HG03565 (cell line): ENCODE results near the gene MEG3.

Source experiments
- ATAC-seq: cut with Tn5 transposase; IDR thresholded peaks from one replicate; pipeline ENCODE4 v1.9.1; 2021; ENCODE audit warnings: mild to moderate bottlenecking, moderate library complexity; ENCODE audit not compliant: unreplicated experiment

Gene MEG3

GRCh38 chr14:100892496-100893227, 66.7 kb downstream of the MEG3 start:
- ATAC-seq, result no peak

DNA sequence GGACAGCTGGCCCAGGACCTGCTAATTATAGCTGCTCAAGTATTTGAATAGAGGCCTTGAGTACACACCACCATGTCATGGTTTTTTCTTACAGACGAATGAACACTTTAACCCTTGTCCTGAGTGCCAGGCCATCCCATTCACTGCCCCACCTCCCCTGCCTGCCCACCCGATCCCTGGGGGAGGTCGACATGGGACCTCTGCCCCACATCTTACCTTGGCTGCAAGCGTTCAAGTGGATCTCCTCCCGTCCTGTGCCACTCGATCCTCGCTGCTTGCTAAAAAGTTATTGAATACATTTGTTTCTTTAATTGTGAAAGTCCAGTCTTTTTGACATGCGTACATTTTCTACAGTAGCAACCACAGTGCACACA, 67.3 kb downstream of the MEG3 start:
- ATAC-seq, result no peak

- no peak for ATAC-seq
Measured at GRCh38 chr14:100893760-100894159, 67.8 kb downstream of the MEG3 start.

DNA sequence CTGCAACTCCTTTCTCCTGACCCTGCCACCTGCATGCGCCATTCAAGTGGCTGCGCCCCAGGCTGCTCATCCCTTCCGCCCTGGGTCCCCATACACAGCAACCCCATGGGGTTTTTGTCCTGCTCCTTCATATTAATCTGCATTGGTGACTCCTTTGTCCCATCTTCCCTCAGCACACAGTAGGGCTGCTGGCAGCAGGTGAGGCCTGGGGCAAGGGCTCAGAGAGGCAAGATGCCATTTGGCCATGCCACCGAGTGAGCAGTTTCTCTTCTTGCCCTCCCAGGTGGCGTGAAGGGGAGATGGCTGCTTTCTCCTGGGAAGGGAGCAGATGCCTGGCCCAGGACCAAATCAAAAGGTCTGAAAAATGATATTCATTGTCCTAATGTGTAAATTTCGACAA, 68.5 kb downstream of the MEG3 start:
- no peak for ATAC-seq

GRCh38 chr14:100895411-100895810, 69.5 kb downstream of the MEG3 start:
- no peak for ATAC-seq

- no peak for ATAC-seq
Measured at GRCh38 chr14:100896369-100897060, 70.6 kb downstream of the MEG3 start.

GRCh38 chr14:100898465-100898864, 72.5 kb downstream of the MEG3 start:
- no peak for ATAC-seq

DNA sequence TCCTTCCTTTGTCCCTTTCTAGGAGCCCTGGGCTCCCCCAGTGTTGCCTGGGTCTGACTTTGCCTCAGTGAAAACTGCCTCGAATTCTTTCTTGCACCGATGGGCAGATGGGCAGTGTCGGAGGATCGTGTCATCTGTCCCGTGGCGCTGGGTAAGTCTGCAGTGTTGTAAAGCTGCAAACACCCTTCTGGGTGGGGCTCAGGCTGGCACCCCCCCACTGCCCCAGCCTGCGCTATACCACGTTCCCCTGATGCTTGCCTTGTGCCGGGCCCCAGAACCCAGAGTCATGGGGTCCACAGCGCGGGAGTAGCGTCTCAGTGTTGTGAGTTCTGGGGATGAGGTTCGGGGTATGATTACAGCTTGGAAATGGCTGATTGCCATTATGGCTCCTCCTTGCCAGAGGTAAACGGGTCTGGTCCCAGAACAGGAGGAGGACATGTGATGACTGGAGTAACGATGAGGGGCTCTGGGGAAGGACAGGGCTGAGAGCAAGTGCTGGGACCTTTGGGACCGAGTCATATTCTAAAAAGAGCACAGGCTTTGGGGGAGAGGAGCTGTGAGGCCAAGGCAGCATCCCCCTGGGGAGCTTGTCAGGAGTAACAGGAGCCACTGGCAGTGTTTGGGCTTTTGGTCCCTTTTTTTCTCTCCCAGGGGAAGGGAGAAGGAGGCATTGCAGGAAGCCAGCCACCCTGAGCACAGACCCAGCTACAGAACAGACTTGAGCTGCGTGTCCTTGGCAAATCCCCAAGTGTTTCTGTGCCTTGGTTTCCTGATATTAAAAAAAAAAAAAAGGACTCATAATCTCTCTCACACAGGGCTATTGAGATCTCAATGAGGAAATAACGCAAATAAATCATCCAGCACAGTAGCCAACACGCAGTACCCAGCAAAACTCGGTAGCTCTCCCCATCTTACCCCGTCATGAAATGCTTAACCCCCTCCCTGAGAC, 73.3 kb downstream of the MEG3 start:
- no peak for ATAC-seq

DNA sequence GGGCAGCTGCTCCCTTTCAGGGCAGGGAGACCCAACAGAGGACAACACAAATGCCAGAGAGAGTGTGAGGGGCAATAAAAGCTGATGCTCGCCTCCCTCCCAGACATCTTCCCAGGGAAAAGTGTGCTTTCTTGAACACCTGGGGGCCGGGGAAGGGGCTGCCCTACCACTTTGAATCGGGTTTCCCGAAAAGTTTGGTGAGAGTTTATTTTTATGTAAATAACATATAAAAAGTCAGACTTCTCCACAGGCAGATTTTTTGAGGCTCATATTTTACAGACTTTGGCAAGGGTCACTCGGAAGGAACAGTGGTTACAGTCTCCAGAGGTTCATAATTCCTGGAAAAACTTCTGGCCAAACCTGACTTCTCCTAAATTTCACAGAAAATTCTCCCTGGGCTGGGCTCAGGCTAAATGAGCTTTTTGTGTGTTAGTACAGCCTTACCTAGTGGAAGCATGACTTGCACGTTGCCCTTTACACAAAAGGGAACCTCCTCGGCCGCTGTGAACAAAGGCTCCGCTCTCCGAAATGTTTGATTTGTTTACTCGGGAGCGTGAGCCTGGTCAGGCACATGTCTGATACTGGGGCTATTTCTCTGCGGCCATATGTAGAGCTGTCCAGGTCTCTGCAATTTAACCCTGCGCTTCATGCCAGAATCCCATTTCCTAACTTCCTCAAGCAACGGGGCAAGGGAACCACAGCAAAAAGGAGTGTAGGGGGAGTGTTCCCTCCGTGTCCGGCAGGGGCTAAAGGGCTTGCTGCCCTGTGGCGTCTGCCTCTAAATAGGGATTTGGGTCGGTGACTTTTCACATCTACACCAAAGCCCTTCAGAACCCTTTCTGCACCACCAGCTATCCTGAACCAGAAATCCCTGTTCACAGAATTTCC, 74.2 kb downstream of the MEG3 start:
- no peak for ATAC-seq

- no peak for ATAC-seq
Measured at GRCh38 chr14:100900837-100901390, 75.0 kb downstream of the MEG3 start.

DNA sequence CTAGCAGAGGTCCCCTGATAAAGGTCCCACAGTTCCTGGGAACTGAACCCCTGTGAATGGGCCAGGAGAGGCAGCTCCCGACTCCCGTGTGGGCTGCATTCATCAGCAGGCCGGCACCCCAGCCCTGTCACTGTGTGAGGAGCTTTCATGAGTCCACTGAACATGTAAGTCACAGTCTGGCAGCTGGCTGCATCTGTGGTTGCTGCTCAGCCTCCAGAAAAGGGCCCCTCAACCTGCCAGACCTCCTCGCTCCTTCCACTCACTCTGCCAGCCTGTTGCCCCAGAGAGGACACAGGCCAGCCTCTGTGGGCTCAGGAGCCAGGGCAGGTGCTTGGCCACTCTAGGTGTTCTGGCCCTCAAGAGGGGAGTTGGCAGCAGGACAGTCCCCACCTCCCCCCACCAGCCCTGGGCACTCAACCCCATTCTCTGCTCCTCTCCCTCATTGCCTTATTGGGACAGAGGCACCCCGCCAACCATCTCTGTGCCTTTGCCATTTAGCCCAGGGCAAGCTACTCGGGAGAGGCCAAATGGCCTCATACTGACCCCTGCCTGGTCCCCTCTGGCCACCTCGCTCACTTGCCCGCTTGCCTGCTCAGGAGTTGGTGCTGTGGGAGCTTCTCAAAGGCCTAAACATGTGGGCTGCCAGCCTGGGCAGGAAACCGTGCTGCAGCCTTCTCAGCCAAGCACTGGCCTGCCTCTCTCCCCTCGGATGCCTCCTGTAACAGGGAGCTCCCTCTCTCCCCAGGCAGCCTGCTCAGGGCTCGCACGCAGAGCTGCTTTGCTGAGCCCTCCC, 75.7 kb downstream of the MEG3 start:
- ATAC-seq, result no peak

DNA sequence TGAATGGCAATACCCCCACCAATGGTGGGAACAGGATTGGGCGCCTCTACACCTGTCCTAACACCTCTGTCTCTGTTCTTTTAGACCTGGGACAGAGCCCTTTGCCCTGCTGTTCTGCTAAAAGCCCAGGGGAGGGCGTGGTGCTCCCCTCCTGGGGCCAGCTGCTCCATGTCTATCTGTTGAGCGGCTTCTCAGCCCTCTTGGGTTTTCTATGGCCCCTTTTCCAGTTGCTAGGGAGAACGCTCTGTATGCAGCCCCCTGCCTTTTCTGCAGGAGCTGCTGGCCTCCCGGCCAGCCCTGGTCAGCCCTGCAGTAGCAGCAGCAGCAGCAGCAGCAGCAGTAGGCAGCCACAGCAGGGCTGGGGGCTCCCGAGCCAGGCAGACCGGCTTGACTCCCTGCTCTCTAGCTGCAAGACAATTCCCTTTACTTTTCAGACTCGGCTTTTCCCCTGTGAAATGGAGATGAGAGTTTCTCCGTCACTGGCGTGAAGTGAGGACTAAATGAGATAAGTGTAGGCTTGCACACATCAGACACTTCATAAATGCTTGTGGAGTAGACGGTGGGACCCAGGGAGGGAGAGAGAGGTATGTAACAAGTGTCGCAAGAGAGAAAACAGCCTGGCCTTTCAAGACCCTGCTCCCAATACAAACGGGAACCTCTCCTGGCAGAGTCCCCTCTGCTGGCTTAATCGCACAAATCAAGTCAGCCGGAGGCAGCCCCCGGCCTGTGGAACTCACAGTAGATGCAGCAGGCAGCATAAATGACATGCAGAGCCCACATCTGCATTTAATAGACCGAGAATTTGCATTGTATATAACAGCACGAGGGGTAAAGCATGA, 76.6 kb downstream of the MEG3 start:
- no peak for ATAC-seq

DNA sequence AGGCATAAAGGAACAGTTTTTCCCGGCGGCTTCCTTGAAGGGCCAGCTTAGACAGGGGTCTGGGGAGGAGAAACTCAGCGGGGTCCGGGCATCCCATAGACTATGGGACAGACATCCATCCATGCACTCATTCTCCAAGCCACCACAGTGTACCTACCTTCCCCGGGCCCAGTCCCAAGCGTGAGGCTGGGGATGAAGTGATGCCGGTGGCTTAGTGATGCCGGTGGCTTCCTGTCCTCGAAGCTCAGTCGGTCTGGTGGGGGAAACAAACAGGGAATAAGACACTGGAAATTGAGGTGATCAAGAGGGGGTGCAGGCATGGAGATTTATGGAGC, 77.2 kb downstream of the MEG3 start:
- ATAC-seq, result no peak

DNA sequence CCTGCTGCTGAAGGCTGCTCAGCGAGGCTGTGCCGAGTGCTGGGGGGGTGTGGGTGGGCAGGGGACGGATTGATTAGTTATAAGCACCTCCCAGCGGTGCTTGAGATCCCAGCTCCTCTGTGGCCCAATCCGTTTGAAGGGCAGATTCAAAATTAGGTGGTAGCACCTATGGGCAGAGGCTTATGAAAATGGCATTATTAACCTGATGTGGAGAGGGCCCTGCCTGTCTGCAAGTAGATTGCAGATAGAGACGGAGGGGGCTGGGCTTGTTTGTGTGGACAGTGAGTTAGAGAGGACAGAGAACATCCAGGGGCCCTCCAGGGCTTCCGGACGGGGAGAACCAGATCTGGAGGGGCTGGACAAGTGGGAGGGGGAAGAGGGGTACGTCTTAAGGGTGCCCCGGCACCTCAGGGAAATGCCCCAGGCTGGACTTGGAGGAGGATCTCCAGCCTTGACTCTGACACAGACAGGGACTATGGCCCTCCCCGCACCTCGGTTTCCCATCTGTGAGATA, 77.8 kb downstream of the MEG3 start, which contains the start of gene RTL1:
TSS of gene RTL1 (minus strand) at position 51 of the 514 bp plus-strand sequence. CDS start 18,934 bp downstream, outside the sequence.
- ATAC-seq, result no peak

DNA sequence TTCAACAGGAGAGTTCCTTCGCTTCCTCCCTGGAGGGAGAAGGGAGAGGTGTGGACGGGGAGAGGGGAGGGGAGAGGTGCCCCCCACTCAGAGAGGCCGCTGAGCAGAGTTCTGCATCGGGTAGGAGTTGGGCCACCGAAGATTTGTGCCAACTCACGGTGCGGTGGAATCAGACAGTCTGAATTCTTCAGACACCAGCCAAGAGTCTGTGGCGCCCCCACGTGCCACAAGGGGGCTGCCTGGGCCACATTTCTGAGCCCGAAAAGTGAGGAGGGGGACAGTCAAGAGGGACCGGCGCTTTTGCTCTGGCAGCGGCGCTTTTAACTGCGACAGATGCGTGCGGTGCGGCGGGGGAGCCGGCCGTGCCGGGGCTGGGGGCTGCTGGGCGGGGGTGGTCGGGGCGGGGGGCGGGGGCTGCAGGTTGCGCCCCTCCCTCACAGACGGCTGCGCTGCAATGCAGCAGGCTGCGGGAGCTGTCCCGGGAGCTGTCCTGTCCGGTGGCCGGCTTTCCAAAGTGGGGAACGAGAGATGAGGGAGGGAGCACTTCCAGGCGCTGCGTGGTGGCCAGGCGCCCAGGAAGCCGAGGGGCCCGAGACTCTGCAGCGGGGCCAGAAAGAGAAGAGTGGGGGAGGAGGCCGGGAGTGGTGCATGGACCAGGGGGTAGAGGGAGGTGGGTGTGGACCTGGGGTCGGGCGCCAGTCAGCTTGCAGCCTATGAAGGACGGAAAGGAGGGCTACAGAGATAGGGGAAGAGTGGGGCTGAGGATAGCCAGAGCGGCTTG, 78.6 kb downstream of the MEG3 start:
- no peak for ATAC-seq

GRCh38 chr14:100905166-100905565, 79.2 kb downstream of the MEG3 start:
- ATAC-seq, result no peak

- ATAC-seq, result no peak
Measured at GRCh38 chr14:100906420-100906819, 80.5 kb downstream of the MEG3 start.

- ATAC-seq, result no peak
Measured at GRCh38 chr14:100907240-100907639, 81.3 kb downstream of the MEG3 start.
